ENCODE measurements around the gene USF1.

The USF1 gene

DNA sequence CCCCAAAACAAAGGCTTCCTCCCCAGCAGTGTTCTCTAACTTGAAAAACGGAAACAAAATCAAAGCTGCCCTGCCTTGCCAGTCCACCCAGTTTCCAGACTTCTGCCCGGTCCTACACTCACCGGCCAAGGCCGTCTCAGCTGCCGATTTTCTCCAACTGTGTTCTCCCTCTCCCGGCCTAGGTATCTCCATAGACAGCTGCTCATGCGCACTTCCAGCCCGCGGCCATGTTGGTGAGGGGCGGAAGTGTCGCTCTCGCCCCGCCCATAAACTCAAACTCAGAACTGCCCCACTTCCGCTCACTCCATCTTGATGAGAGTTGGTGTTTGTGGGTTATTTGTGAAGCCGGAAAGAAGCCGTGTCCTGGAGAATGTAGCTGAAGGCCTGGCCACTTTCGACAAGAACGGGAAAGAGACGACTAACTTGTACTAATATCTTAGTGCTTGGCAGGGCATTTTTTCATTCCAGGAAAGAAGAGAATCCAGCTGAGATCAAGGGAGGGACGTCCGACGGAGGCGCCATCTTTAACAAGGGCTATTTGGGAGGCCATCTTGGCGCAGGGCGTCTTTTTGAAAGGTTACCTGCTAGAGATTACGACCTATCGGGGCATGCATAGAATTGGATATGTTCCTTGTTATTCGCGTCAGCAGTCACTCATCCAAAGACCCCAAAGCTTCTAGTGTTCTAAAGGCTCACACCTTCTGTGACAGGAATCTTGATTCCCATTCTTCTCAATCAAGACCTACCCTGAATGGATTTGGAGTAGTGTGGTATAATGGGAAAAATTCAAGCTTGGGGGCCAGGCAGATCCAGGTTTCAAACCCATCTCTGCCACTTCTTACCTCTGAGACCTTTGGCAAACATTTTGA, at the start of gene USF1:
TSS of gene USF1 (minus strand) at position 242 of the 869 bp plus-strand sequence. CDS start 2,702 bp downstream, outside the sequence.
- H3K4me3 ChIP-seq (replicated peaks in 1 of 2; ENCODE audit: low read depth in 2 of 2, low read length in 2 of 2), result peak within 1 kb of the TSS; percentile 67 to 83
- peak; percentile 97 for DNase-seq (ENCODE audit: low read depth in 2 of 2)
- TF ChIP-seq, protein P1, sequence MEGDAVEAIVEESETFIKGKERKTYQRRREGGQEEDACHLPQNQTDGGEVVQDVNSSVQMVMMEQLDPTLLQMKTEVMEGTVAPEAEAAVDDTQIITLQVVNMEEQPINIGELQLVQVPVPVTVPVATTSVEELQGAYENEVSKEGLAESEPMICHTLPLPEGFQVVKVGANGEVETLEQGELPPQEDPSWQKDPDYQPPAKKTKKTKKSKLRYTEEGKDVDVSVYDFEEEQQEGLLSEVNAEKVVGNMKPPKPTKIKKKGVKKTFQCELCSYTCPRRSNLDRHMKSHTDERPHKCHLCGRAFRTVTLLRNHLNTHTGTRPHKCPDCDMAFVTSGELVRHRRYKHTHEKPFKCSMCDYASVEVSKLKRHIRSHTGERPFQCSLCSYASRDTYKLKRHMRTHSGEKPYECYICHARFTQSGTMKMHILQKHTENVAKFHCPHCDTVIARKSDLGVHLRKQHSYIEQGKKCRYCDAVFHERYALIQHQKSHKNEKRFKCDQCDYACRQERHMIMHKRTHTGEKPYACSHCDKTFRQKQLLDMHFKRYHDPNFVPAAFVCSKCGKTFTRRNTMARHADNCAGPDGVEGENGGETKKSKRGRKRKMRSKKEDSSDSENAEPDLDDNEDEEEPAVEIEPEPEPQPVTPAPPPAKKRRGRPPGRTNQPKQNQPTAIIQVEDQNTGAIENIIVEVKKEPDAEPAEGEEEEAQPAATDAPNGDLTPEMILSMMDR (IDR thresholded peaks at IDR 0.05; ENCODE audit: low read depth, low read length), result no peak

DNA sequence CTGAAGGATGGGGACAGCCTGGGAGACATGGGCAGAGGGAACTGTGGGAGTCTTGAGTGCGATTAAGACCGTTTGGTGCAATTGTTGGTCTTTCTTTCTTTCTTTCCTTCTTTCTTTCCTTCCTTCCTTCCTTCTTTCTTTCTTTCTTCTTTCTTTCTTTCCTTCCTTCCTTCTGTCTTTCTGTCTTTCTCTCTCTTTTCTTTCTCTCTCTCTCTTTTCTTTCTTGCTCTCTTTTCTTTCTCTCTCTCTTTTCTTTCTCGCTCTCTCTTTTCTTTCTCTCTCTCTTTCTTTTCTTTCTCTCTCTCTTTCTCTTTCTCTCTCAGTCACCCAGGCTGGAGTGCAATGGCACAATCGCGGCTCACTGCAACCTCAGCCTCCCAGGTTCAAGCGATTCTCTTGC, 49.5 kb upstream of the USF1 start:
- no peak overlapping the region for H3K4me3 ChIP-seq (replicated peaks in 1 of 2; ENCODE audit: low read depth in 2 of 2, low read length in 2 of 2)
- TF ChIP-seq, protein P1 (IDR thresholded peaks at IDR 0.05; ENCODE audit: low read depth, low read length), result no peak
- DNase-seq (ENCODE audit: low read depth in 2 of 2), result no peak

DNA sequence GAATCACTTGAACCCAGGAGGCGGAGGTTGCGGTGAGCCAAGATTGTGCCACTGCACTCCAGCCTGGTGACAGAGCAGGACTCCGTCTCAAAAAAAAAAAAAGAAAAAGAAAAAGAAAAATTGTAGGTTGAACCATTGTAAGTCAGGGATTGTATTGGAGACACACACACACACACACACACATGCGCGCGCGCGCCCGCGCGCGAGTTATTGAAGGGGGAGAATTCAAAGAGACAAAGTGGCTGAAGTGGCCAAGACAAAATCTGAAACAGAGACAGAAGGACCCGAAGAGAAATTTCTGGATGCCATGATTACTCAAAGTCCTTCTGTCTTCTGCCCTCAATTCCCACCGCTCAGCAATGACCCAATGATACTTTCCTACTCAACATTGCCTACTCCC, 48.7 kb upstream of the USF1 start:
- TF ChIP-seq, protein P1 (IDR thresholded peaks at IDR 0.05; ENCODE audit: low read depth, low read length), result no peak
- DNase-seq (ENCODE audit: low read depth in 2 of 2), result no peak
- H3K4me3 ChIP-seq (replicated peaks in 1 of 2; ENCODE audit: low read depth in 2 of 2, low read length in 2 of 2), result no peak overlapping the region

- TF ChIP-seq, protein P1 (IDR thresholded peaks at IDR 0.05; ENCODE audit: low read depth, low read length), result no peak
- DNase-seq (ENCODE audit: low read depth in 2 of 2), result peak in 1 of 2 donors; percentile 57
- no peak overlapping the region for H3K4me3 ChIP-seq (replicated peaks in 1 of 2; ENCODE audit: low read depth in 2 of 2, low read length in 2 of 2)
Measured at GRCh38 chr1:161092621-161093028, 46.8 kb upstream of the USF1 start.

DNA sequence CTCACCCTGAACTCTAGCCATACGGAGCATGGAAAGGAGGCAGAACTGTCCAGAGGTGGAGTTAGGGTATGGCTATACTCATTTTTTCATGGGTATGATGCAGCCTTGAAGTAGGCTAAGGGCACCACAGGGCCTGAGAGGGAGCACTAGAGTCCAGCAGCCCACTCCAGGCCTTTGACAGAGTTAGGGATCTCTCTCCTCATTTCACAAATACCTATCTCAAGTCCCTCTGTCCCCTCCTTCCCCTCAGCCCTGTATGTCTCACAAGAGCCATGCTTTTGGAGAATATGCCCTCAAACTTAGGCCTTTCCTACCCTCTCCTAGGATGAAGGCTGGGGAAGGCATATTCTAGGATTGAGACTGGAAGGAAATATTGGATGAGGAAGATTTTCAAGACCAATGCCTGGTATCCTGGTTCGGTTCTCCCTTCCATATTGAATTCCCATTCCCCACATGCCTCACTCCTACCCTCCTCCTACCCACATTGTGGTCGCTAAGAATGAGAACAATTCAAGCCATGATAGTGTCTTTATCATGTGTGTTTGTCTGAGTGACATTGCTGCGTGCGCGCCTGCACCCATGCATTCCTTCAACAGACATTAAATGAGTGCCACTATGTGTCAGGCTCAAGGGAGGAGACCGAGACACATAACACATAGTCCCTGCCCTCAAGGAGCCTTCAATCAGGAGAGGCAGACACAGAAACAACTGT, 46.2 kb upstream of the USF1 start:
- no peak overlapping the region for H3K4me3 ChIP-seq (replicated peaks in 1 of 2; ENCODE audit: low read depth in 2 of 2, low read length in 2 of 2)
- no peak for DNase-seq (ENCODE audit: low read depth in 2 of 2)
- TF ChIP-seq, protein P1 (IDR thresholded peaks at IDR 0.05; ENCODE audit: low read depth, low read length), result no peak

GRCh38 chr1:161091093-161091492, 45.3 kb upstream of the USF1 start:
- no peak for DNase-seq (ENCODE audit: low read depth in 2 of 2)
- H3K4me3 ChIP-seq (replicated peaks in 1 of 2; ENCODE audit: low read depth in 2 of 2, low read length in 2 of 2), result no peak overlapping the region
- TF ChIP-seq, protein P1 (IDR thresholded peaks at IDR 0.05; ENCODE audit: low read depth, low read length), result no peak

Measured in cardiac fibroblast (primary cell).